Measurements from ENCODE around the gene TTC6. TPM values are rescaled to one million over a fixed set of nuclear protein-coding genes. Genes with fewer than 3 reads are reported as not detected.

TTC6 gene
- total RNA-seq, result 0.34 and 1.9 TPM in 2 replicates

GRCh38 chr14:37594971-37595808, at the start of gene TTC6, which contains the start of gene FOXA1:
TSS of gene TTC6 (plus strand) at chr14:37595629. CDS start at chr14:37622065, 26,436 bp downstream.
TSS of gene FOXA1 (minus strand) at chr14:37595249. CDS start at chr14:37594972, 277 bp downstream.

Other genes starting within 250 kb of the TTC6 start
- gene FOXA1, start 380 bp upstream of the TTC6 start, total RNA-seq, result 8.2 and 8.3 TPM in 2 replicates